Endothelial cell (in vitro differentiated cells): ENCODE measurements around the gene RRAS2. TPM values are rescaled to one million over a fixed set of nuclear protein-coding genes. Genes with fewer than 3 reads are reported as not detected.

Experiments used
- DNase-seq: peaks from one replicate; pipeline ENCODE4 v3.0.0; 2021; ENCODE audit warnings: low spot score
- H3K27ac Mint-ChIP-seq: one replicate; pipeline ENCODE4 v1.8.0; 2021; ENCODE audit warnings: mixed read lengths, inconsistent platforms; ENCODE audit not compliant: unreplicated experiment
- H3K27me3 Mint-ChIP-seq: one replicate; pipeline ENCODE4 v1.8.0; 2021; ENCODE audit warnings: mild to moderate bottlenecking, moderate library complexity, mixed read lengths, inconsistent platforms; ENCODE audit not compliant: unreplicated experiment
- H3K36me3 Mint-ChIP-seq: one replicate; pipeline ENCODE4 v1.8.0; 2021; ENCODE audit warnings: mild to moderate bottlenecking, low read depth, mixed read lengths, inconsistent platforms; ENCODE audit not compliant: unreplicated experiment
- H3K4me1 Mint-ChIP-seq: one replicate; pipeline ENCODE4 v1.8.0; 2021; ENCODE audit warnings: mild to moderate bottlenecking, mixed read lengths, inconsistent platforms; ENCODE audit not compliant: unreplicated experiment
- H3K4me3 Mint-ChIP-seq: one replicate; pipeline ENCODE4 v1.8.0; 2021; ENCODE audit warnings: mild to moderate bottlenecking, mixed read lengths, inconsistent platforms; ENCODE audit not compliant: unreplicated experiment
- H3K9me3 Mint-ChIP-seq: one replicate; pipeline ENCODE4 v1.8.0; 2021; ENCODE audit warnings: mixed read lengths, inconsistent platforms; ENCODE audit not compliant: unreplicated experiment
- CTCF ChIP-seq: fragments of 200-600 bp; sonication (generic); IDR thresholded peaks from one replicate; pipeline ENCODE4 v1.5.0; 2021; ENCODE audit warnings: antibody characterized with exemption; ENCODE audit not compliant: unreplicated experiment
- total RNA-seq: library from RNA; stranded (reverse); fragmentation: NEBNext Ultra II Directional; extraction: Animal tissue kit (Norgen Biotek cat#: 25700); gene quantifications from one replicate; pipeline ENCODE4 v1.2.1, GENCODE V29; 2021; ENCODE audit not compliant: unreplicated experiment

RRAS2 gene
- total RNA-seq, 1 donor from 2014 or later = 59.6 TPM

GRCh38 chr11:14386081-14386480 is 27.1 kb upstream of the RRAS2 start:
- TF ChIP-seq CTCF = no peak
- H3K27ac Mint-ChIP-seq = no peak overlapping the region

GRCh38 chr11:14384338-14384737 is 25.4 kb upstream of the RRAS2 start:
- Mint-ChIP-seq H3K9me3 (no peaks in the 10 kb centered on the region), H3K27me3 (peaks cover 5% of the 10 kb centered on the region), H3K4me1 (peaks cover 5% of the 10 kb centered on the region), H3K4me3 (no peak overlapping the region), H3K36me3 (no peaks in the 10 kb centered on the region), H3K27ac (no peak overlapping the region)
- TF ChIP-seq CTCF = no peak
- no peak for DNase-seq

More at GRCh38 chr11:14386081-14386480, 27.1 kb upstream of the RRAS2 start:
- Mint-ChIP-seq H3K4me1 (peaks cover 5% of the 10 kb centered on the region), H3K9me3 (no peaks in the 10 kb centered on the region), H3K4me3 (no peak overlapping the region), H3K27me3 (peaks cover 4% of the 10 kb centered on the region), H3K36me3 (no peaks in the 10 kb centered on the region)
- DNase-seq = no peak

- Mint-ChIP-seq H3K36me3 (no peaks in the 10 kb centered on the region), H3K27me3 (peaks cover 1% of the 10 kb centered on the region), H3K9me3 (no peaks in the 10 kb centered on the region)
Observed at GRCh38 chr11:14381968-14382367, 23.0 kb upstream of the RRAS2 start.

GRCh38 chr11:14380947-14381561 is 22.1 kb upstream of the RRAS2 start:
- peak; percentile 60 for DNase-seq
- TF ChIP-seq CTCF = no peak
- peak overlapping the region; percentile 84 for H3K4me3 Mint-ChIP-seq
- no peak overlapping the region for H3K27ac Mint-ChIP-seq
- peaks cover 1% of the 10 kb centered on the region for H3K27me3 Mint-ChIP-seq
- H3K9me3 Mint-ChIP-seq = no peaks in the 10 kb centered on the region
- H3K36me3 Mint-ChIP-seq = no peaks in the 10 kb centered on the region
- H3K4me1 Mint-ChIP-seq = no peaks in the 10 kb centered on the region

More at GRCh38 chr11:14381968-14382367, 23.0 kb upstream of the RRAS2 start:
- TF ChIP-seq CTCF = no peak
- H3K4me1 Mint-ChIP-seq = peaks cover 4% of the 10 kb centered on the region
- no peak for DNase-seq
- H3K4me3 Mint-ChIP-seq = no peak overlapping the region
- no peak overlapping the region for H3K27ac Mint-ChIP-seq

- no peak for DNase-seq
- Mint-ChIP-seq H3K36me3 (no peaks in the 10 kb centered on the region), H3K9me3 (no peaks in the 10 kb centered on the region), H3K4me1 (no peaks in the 10 kb centered on the region), H3K27ac (no peak overlapping the region), H3K27me3 (peaks cover 1% of the 10 kb centered on the region), H3K4me3 (peak overlapping the region; percentile 84)
- no peak for TF ChIP-seq CTCF
Observed at GRCh38 chr11:14380125-14380936, 21.3 kb upstream of the RRAS2 start.
